C4-2B (cell line): ENCODE results near the gene ARHGEF28.

Experiments used
- CTCF ChIP-seq: fragments of 450-650 bp; conservative IDR thresholded peaks from 2 replicates; pipeline ENCODE4 v1.5.1; 2017; ENCODE audit warnings: mild to moderate bottlenecking
- ZFX ChIP-seq: fragments of 450-650 bp; IDR thresholded peaks from 2 replicates; pipeline ENCODE4 v1.6.1; 2017

- TF ChIP-seq CTCF (no peak), ZFX (no peak)
These were observed 215.6 kb downstream of the ARHGEF28 start for GRCh38 chr5:73841641-73842040.
